KBM-7 (cell line): ENCODE data around the gene PREPL.
A peak's percentile ranks its signal among the peaks of the same experiment; 100 is the strongest.
"Not testable (repeated sequence)": the region's sequence is repeated elsewhere in the genome, so short reads cannot be mapped to it uniquely, and the experiment has no call there.

Experiments
- DNase-seq: peaks from one replicate; pipeline ENCODE4 v3.0.0-alpha.2; 2015
- in situ Hi-C: fragments of 300-500 bp; cut with MboI; formaldehyde crosslinking; loops from 2 replicates; pipeline ENCODE4 v1.14.3; 2020; ENCODE audit warnings: low sequenced_read_pairs, low pct_unique_long_range_greater_than_20kb, mixed read lengths

PREPL gene

DNA sequence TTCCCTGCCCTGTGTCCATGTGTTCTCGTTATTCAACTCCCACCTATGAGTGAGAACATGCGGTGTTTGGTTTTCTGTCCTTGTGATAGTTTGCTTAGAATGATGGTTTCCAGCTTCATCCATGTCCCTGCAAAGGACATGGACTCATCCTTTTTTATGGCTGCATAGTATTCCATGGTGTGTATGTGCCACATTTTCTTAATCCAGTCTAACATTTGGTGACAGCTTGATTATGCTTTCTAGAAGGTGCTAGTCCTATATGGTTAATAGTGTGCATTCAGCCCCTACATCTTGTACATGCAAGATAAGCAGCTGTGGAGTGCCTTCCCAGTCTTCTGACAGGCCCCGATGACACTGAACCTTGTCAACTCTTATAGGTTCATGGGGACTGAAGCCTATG, 57.5 kb downstream of the PREPL start:
- DNase-seq, in situ Hi-C loops: not testable (repeated sequence)

DNA sequence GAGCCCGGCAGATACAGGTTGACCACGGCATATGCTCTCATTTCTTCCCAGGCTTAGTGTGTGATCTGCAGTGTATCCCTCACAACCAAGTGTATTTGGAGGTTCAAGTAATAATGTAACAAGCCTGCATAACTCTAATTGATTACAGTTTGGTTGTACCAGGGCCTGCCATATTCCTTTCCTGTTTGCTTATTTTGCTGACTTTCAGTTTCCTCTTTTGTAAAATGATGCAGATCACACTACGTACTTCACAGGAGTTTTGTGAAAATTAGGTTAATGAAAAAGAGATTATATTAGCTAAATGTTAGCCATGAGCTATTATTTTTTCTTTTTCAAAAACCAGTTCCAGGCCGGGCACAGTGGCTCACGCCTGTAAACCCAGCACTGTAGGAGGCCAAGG, 60.2 kb downstream of the PREPL start:
- DNase-seq, result no peak

GRCh38 chr2:44299635-44300034, 61.7 kb downstream of the PREPL start:
- in situ Hi-C loops, result no loop called here
- DNase-seq, result no peak

More for the DNA sequence above, 60.2 kb downstream of the PREPL start:
- in situ Hi-C loops, result no loop called here

DNA sequence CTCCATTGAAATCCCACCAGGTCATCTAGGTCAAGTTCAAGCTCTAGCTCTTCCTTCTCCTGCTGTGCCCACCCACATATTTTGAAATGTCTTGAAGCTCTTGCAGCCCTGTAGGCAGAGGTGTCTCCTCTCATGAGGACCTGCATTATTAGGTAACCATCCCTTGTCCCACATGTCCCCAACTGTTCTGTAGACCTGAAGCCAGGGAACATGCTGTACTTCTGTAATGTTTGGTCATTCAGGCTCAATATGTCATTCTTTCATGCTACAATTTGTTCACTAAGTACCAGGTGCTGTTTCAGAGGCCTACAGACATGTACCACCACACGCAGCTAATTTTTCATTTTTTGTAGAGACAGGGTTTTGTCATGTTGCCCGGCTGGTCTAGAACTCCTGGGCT, 63.9 kb downstream of the PREPL start:
- DNase-seq, result no peak
- in situ Hi-C loops, result no loop called here

- in situ Hi-C loops, result no loop called here
- DNase-seq, result no peak
Measured at GRCh38 chr2:44296653-44297052, 64.6 kb downstream of the PREPL start.

DNA sequence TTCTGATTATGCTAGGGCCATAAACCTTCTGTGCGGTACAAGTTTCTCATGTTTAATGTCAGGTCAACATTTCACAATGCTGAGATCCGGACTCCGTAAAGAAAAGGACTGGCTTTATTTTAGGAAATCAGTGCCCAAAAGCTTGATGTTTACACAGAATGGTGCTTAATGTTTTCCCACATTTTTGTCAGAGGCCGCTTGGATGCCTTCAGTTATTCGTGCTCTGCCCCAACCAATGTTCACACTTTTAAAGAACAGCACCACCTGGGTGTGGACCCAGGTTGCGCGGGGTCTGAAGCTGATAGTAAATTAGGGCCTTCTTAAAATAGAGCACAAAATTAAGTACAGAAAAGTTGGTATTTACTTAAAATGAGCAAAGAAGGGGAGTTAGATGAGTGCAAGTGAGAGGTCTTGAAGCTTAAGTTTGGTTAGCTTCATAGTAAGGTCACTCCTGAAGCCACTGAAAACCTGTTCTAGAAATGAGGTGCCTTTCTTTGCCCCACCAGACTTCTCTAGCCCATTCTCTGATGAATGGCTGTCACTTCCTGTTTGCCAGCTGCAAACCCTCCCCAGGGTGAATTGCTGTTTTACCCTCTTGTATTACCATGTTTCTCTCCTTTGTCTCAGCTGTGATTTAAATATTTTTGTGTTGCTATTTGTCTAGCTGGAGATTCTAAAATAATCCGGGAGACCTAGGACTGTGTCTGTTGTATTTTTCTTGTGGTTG, 65.5 kb downstream of the PREPL start:
- in situ Hi-C loops, result no loop called here
- DNase-seq, result peak; percentile 10

DNA sequence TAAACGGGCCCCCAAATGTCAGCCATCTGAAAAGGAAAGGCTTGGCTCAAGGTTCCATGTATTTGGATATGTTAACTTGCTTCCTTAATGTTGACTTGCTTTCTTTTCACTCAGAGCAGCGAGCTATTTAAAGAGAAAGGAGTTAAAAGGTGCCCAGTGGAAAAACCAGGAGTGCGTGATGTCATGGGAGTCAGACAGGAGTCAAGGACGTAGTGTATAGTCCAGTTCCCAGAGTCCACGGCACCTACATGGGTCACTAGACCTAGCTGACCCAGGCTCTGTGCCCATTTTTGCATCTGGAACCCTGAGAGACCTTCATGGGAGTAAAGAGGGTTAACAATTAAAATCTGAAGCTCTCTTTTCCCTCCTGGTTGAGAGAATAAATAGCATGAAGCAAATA, 66.2 kb downstream of the PREPL start:
- no peak for DNase-seq
- in situ Hi-C loops, result no loop called here

DNA sequence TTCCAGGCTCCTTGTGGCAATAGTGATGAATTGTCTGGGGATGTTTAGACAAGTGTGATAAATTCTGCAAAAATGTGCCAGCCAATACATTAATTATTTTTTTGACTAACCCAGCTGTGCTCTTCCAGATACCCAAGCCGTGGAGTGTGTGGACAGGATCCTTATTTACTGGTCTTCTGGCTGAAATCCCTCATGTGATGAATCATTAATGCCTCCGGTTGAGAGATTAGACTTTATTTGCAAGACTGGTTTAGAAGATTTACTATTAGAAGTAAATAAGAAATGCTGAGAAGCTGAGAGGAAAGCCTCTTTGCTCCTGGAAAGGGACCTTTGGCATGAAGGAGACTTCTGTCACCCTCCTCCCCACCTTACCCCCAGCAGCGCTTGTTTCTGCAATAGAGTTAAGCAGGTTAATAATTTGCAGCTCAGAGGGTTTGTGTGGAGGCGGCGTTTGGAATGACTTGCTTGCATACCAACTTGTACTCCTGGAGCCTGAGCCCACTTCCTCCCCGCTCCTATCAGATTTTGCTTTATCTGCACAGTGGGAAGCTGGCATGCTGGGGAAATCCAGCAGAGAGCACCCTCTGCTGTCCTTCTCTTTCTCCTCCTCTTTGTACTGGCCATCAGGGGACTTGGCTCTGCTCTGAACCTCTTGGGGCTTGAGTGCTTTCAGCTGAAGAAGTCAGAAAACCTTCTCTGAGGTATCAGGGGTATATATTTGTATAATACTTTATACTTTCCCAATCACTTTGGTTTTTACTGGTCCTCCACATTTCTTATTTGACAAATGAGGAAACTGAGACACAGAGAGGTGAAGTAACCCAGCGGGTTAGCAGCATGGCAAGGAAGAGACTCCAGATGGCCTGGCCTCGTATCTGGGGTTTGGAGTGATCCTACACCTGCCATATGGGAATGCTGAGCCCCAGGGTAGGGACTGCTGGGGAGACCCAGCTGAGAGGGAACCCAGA, 69.7 kb downstream of the PREPL start:
- peak; percentile 79 for DNase-seq
- in situ Hi-C loops, result no loop called here

DNA sequence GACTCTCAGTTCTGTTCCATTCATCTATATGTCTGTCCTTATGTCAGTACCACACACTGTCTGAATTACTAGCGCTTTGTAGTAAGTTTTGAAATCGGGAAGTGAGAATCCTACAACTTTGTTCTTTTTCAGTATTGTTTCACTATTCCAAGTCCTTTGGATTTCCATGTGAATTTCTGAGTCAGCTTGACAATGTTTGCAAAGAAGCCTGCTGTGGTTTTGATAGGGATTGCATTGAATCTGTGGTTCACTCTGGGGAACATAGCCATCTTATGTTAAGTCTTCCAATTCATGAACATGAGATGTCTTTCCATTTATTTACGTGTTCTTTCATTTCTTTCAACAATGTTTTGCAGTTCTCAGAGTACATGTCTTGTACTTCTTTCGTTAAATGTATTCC, 71.0 kb downstream of the PREPL start:
- no peak for DNase-seq
- in situ Hi-C loops, result no loop called here

DNA sequence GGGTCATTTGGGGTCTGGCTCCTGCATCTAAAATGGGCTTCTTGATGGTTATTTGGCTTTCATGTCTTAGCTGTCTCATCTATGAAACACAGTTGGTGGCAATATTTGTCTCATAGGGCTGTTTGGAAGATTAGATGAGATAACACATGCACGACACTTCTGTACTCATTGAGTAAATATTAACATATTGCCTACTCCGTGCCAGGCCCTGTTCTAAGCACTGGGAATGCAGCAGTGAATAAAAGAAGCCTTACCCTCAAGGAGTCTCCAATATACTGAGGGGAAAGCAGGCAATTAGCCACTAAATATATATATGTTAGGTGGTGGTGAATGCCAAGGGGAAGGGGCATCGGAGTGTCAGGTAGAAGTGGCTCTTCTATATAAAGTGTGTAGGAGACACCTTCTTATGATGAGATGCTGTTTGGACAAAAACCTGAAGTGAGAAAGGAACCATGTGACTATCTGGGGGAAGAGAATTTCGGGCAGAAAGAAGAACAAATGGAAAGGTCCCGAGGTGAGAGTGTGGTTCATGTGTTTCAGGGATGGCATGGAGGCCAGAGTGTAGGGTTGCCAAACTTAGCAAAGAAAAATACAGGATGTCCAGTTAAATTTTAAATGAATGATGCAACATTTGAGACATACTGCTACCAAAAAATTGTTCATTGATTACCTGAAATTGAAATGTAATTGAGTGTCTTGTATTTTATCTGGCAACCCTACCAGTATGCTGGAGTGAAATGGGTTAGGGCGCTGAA, 74.2 kb downstream of the PREPL start:
- in situ Hi-C loops, result no loop called here
- no peak for DNase-seq

DNA sequence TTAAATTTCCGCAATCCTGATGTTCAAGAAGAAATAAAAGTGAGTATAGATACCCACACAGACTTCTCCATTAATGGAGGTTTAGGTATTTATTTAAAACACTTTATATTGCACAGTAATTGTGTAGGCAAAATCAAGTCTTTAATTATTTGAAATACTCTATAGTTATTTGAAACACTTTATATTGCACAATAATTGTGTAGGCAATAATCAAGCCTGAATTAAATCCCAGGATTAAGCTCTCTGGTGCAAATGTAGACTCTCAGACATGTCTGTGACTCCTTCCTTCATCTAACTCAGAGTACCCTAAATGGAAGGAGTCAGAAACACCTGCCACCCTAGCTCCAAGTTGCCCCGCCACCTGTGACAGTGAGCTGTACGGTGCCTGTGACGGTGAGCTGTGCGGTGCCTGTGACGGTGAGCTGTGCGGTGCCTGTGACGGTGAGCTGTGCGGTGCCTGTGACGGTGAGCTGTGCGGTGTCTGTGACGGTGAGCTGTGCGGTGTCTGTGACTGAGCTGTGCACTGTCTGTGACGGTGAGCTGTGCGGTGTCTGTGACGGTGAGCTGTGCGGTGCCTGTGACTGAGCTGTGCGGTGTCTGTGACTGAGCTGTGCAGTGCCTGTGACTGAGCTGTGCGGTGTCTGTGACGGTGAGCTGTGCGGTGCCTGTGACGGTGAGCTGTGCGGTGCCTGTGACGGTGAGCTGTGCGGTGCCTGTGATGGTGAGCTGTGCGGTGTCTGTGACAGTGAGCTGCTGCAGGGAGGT, 75.0 kb downstream of the PREPL start:
- no peak for DNase-seq

DNA sequence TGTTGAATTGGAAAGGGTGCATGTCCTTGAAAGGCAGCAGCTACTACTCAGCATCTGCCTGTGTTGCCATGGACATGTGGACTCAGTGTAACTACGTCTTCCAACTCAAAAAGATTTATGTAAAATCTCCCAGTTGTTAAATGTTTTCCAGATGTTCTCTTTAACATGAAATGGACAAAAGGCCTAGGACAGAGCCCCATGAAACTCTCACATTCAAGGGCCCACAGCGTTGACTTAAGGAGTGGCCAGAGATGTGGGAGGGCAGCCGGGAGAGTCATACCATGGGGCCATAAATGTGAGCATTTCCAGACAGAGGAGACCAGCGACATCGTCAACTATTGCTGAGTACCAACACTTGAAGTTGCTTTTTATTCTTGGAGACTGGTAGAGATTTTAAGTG, 76.1 kb downstream of the PREPL start:
- DNase-seq, result no peak

More for the DNA sequence above, 75.0 kb downstream of the PREPL start:
- in situ Hi-C loops, result no loop called here

GRCh38 chr2:44283116-44283666, 78.1 kb downstream of the PREPL start:
- DNase-seq, result no peak
- in situ Hi-C loops, result no loop called here

More for the DNA sequence above, 76.1 kb downstream of the PREPL start:
- in situ Hi-C loops, result no loop called here

DNA sequence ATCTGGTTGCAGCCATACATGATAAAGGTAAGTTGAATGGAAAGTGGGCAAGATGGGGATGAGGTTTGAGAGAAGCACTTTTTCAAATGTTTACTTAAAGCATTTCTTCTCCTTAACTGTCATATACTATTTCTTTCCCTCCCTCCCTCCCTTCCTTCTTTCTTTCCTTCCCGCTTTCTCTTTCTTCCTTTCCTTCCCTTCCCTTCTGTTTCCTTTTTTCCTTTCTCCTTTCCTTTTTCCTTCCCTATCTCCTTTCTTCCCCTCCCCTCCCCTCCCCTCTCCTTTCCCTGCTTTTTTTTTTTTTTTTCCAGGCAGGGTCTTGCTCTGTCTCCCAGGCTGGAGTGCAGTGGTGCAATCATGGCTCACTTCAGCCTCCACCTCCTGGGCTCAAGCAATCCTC, 80.4 kb downstream of the PREPL start:
- DNase-seq, result no peak
- in situ Hi-C loops, result no loop called here

- no peak for DNase-seq
- in situ Hi-C loops, result no loop called here
Measured at GRCh38 chr2:44277541-44277940, 83.8 kb downstream of the PREPL start.

GRCh38 chr2:44275927-44276303, 85.4 kb downstream of the PREPL start:
- DNase-seq, result no peak
- in situ Hi-C loops, result no loop called here

DNA sequence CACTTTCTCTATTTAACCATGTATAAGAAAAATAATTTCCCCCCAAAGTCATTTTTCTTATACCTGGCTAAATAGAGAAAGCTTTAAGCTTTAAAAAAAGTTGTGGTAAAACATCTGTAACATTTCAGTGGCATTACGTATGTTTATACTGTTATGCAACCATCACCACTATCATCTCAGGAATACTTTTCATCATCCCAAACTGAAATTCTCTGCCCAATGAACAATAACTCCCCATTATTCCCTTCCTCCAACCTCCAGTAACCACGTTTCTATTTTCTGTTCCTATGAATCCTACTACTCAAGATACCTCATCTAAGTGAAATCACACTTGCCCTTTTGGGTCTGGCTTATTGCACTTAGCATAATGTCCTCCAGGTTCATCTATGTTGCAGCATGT, 87.7 kb downstream of the PREPL start:
- no peak for DNase-seq
- in situ Hi-C loops, result no loop called here

GRCh38 chr2:44273076-44273475, 88.2 kb downstream of the PREPL start:
- in situ Hi-C loops, result no loop called here
- DNase-seq, result no peak

DNA sequence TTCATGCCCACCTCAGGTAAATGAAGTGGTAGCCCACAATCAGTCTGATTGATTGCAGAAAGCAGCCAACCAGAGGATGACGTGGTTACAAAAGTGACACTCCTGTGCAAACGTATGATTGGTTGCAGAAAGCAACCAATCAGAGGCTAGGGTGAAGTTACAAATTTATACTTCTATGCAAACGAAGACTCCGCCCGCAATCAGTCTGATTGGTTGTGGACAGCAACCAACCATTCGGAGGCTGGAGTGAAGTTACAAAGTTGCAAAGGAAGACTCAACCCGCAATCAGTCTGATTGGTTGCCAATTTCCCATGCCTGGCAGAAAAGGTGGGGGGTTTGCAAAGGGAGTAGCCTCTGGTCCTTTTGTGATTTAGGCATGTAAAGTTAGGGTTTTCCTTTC, 90.0 kb downstream of the PREPL start:
- no peak for DNase-seq
- in situ Hi-C loops, result no loop called here
